ACC112 (cell line): ENCODE measurements around the gene CD96.

Source experiments
- H2AFZ ChIP-seq: fragments of 200-600 bp; sonication (generic); one replicate; pipeline ENCODE4 v1.6.0; 2017; ENCODE audit warnings: antibody characterized with exemption, low read length; ENCODE audit not compliant: unreplicated experiment
- H3K27ac ChIP-seq: fragments of 200-600 bp; sonication (generic); 2 replicates; pipeline ENCODE4 v1.5.1; 2014; ENCODE audit warnings: low read depth, mild to moderate bottlenecking, antibody characterized with exemption, low read length, moderate library complexity
- H3K27me3 ChIP-seq: fragments of 200-600 bp; sonication (generic); 2 replicates; pipeline ENCODE4 v1.6.1; 2014; ENCODE audit warnings: mild to moderate bottlenecking, antibody characterized with exemption, low read length, moderate library complexity, mixed read lengths; ENCODE audit not compliant: insufficient read depth
- H3K36me3 ChIP-seq: fragments of 200-600 bp; sonication (generic); 2 replicates; pipeline ENCODE4 v1.6.1; 2016; ENCODE audit warnings: mild to moderate bottlenecking, antibody characterized with exemption, low read length, moderate library complexity, mixed read lengths; ENCODE audit not compliant: insufficient read depth
- H3K4me1 ChIP-seq: fragments of 200-600 bp; sonication (generic); one replicate; pipeline ENCODE4 v1.6.1; 2016; ENCODE audit warnings: low read length, mixed read lengths; ENCODE audit not compliant: insufficient read depth, unreplicated experiment, control insufficient read depth
- H3K4me3 ChIP-seq: fragments of 200-600 bp; sonication (generic); 2 replicates; pipeline ENCODE4 v1.5.1; 2014; ENCODE audit warnings: mild to moderate bottlenecking, low read depth, low read length
- H3K79me2 ChIP-seq: fragments of 200-600 bp; sonication (generic); one replicate; pipeline ENCODE4 v1.6.0; 2016; ENCODE audit warnings: low read length; ENCODE audit not compliant: control insufficient read depth, unreplicated experiment, insufficient read depth

CD96 gene

DNA sequence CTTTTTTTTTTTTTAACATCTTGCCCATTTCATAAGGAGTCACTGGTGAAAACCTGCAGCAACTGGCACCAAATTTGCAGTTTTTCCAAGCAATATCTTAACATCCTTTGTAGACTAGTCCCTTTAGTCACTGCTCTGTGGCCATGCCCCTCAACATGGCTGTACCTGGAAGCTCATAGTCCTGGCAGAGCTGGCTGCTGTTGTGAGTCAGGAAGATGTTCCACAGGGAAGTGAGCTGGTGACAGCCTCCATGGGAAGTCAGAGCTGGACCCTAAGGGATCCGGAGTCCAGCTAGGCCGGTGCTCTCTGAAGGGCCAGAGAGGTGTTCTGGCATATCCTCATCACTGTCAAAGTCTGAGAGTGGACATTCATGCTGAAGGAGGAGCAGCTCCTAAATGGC lies 152.5 kb downstream of the CD96 start:
- Histone ChIP-seq H3K27me3 (no peaks in the 10 kb centered on the region), H3K4me1 (peaks cover 39% of the 10 kb centered on the region), H2AFZ (no peak overlapping the region), H3K27ac (no peak overlapping the region; the same call in 1 of the 2 replicates), H3K79me2 (no peaks in the 10 kb centered on the region), H3K36me3 (no peaks in the 10 kb centered on the region), H3K4me3 (no peak overlapping the region)

DNA sequence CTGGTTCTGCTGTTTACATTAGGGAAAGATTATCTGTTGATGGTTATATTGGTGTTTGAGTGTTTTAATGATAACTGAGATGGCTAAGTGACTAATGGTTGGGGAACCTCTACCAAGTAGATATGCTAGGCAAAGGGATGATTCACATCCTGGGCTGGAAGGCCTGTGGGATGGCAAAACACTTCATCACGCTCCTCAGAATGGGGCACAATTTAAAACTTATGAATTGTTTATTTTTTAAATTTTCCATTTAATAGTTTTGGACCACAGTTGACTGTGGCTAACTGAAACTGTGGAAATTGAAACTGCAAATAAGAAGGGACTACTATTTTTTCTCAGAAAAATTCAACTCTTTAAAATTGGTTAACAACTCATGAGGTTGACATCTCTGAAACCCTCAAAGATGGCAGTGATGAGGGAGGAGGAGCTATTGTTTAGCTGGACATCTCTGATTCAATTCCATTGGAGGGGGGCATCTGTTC lies 153.7 kb downstream of the CD96 start:
- H2AFZ ChIP-seq = peak overlapping the region; percentile 53
- no peaks in the 10 kb centered on the region for H3K36me3 ChIP-seq
- H3K27ac ChIP-seq = peak overlapping the region; percentile 74
- H3K27me3 ChIP-seq = no peaks in the 10 kb centered on the region
- peak overlapping the region; percentile 9; the same call in 1 of the 2 replicates for H3K4me3 ChIP-seq
- no peaks in the 10 kb centered on the region for H3K79me2 ChIP-seq
- H3K4me1 ChIP-seq = peaks cover 34% of the 10 kb centered on the region

DNA sequence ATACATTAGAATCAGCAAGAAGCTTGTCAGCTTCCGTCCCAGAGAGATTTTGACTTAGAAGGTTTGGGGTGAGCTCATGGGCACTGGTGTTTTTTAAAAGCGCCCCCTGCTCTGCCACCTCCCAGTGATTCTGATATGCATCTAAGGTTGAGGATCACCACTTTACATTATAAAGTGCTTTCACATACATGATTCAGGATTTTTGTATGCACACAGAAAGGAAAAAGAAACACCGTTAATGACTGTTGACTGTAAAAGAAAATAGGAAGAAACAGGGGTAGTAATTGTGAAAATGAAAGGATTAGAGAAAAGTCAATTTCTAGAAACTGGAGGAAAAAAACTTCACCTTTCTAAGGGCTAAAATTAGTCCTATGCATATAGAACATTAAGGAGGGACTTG lies 158.1 kb downstream of the CD96 start:
- Histone ChIP-seq H3K79me2 (no peaks in the 10 kb centered on the region), H3K36me3 (no peaks in the 10 kb centered on the region), H2AFZ (no peak overlapping the region), H3K27me3 (no peaks in the 10 kb centered on the region), H3K4me3 (no peak overlapping the region), H3K4me1 (peaks cover 23% of the 10 kb centered on the region), H3K27ac (no peak overlapping the region)

DNA sequence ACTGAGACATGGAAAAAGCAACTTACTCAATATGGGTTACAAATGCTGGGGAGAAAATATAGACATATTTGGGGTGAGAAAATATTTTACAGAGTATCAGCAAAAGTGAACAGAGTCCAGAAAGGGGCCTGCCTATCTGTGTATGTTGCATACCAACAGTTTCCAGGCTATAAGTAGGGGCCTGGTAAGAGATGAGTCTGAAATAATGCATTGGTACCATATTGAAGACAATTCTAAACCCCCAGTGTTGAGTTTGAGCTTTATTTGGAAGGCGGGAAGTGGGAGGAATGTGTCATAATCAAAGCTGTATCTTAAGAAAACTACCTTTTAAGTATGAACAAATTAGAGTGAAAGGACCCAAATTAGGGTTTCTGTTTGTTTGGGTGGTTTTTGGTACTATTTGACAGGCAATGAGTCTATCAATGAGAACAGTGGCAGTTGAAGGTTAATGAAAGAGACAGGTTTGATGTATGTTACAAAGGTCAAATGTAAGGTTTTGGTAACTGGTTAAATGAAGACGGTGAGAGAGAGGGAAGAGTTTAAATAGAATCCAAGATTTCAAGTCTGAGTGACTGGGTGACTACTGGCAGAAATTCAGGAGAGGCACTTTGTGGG lies 159.4 kb downstream of the CD96 start:
- peaks cover 12% of the 10 kb centered on the region for H3K4me1 ChIP-seq
- no peaks in the 10 kb centered on the region for H3K79me2 ChIP-seq
- no peaks in the 10 kb centered on the region for H3K27me3 ChIP-seq
- no peak overlapping the region for H3K4me3 ChIP-seq
- no peak overlapping the region for H2AFZ ChIP-seq
- no peaks in the 10 kb centered on the region for H3K36me3 ChIP-seq
- H3K27ac ChIP-seq = no peak overlapping the region
